Loucy (cell line): ENCODE results near the gene CCNA2.

Experiments used
- H2AFZ ChIP-seq: fragments of 200-600 bp; sonication (generic); 2 replicates; pipeline ENCODE4 v1.6.0; 2016; ENCODE audit warnings: antibody characterized with exemption, mild to moderate bottlenecking, low read length, moderate library complexity
- H3F3A ChIP-seq: fragments of 200-600 bp; 2 replicates; pipeline ENCODE4 v1.6.0; 2016; ENCODE audit warnings: antibody characterized with exemption, low read depth, mild to moderate bottlenecking
- H3K27me3 ChIP-seq: fragments of 200-600 bp; sonication (generic); 2 replicates; pipeline ENCODE4 v1.6.1; 2014; ENCODE audit warnings: low read length, mild to moderate bottlenecking; ENCODE audit not compliant: insufficient read depth, poor library complexity, severe bottlenecking
- H3K36me3 ChIP-seq: fragments of 200-600 bp; sonication (generic); 2 replicates; pipeline ENCODE4 v1.6.1; 2016; ENCODE audit warnings: low read length; ENCODE audit not compliant: insufficient read depth
- H3K4me1 ChIP-seq: fragments of 200-600 bp; sonication (generic); 2 replicates; pipeline ENCODE4 v1.5.1; 2014; ENCODE audit warnings: low read length, mild to moderate bottlenecking; ENCODE audit not compliant: insufficient read depth, poor library complexity, severe bottlenecking
- H3K4me2 ChIP-seq: fragments of 200-600 bp; sonication (generic); 2 replicates; pipeline ENCODE4 v1.6.0; 2014; ENCODE audit warnings: antibody characterized with exemption, low read length, low read depth, mild to moderate bottlenecking; ENCODE audit not compliant: poor library complexity, severe bottlenecking
- H3K4me3 ChIP-seq: fragments of 200-600 bp; sonication (generic); 2 replicates; pipeline ENCODE4 v1.5.1; 2014; ENCODE audit warnings: low read length, mild to moderate bottlenecking, mixed read lengths; ENCODE audit not compliant: poor library complexity, severe bottlenecking
- H3K79me2 ChIP-seq: fragments of 200-600 bp; sonication (generic); 2 replicates; pipeline ENCODE4 v1.6.1; 2014; ENCODE audit warnings: low read length; ENCODE audit not compliant: insufficient read depth
- H3K9ac ChIP-seq: fragments of 200-600 bp; sonication (generic); 2 replicates; pipeline ENCODE4 v1.6.0; 2014; ENCODE audit warnings: mild to moderate bottlenecking, low read depth, low read length, moderate library complexity; ENCODE audit not compliant: poor library complexity, severe bottlenecking
- H3K9me2 ChIP-seq: fragments of 200-600 bp; sonication (generic); replicated peaks from 2 replicates; pipeline ENCODE4 v1.6.1; 2016; ENCODE audit warnings: low read depth, low read length, mixed read lengths
- H3K9me3 ChIP-seq: fragments of 200-600 bp; sonication (generic); 2 replicates; pipeline ENCODE4 v1.6.1; 2014; ENCODE audit warnings: mild to moderate bottlenecking, antibody characterized with exemption, low read length, low read depth; ENCODE audit not compliant: insufficient read depth
- H4K20me1 ChIP-seq: fragments of 200-600 bp; sonication (generic); 2 replicates; pipeline ENCODE4 v1.6.0; 2014; ENCODE audit warnings: antibody characterized with exemption, low read length, mild to moderate bottlenecking; ENCODE audit not compliant: insufficient read depth, poor library complexity, severe bottlenecking
- CTCF ChIP-seq: fragments of 200-600 bp; sonication (generic); conservative IDR thresholded peaks from 2 replicates; pipeline ENCODE4 v1.5.1; 2014; ENCODE audit warnings: mild to moderate bottlenecking, antibody characterized with exemption, low read length
- EZH2phosphoT487 ChIP-seq: fragments of 200-600 bp; IDR thresholded peaks from 2 replicates; pipeline ENCODE4 v1.6.1; 2018; ENCODE audit warnings: antibody characterized with exemption, mild to moderate bottlenecking, moderate library complexity, borderline replicate concordance

The CCNA2 gene

DNA sequence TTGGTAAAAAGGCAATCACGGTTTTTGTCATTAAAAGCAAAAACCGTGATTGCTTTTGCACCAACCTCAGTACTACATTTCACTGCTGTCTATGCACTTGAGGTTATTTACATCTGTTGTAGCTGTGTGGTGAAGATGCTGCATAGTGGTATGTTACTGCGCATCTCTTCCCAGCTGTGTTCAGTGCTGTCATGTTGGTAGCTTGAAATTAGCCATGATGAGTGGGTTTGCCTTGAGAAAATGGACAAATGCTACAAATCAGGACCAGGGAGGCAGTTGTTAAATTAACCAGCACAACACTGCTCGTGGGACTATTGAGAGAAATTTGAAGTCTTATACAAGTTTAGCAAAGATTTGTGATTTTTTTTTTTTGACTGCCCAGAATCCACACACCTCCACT, 56.5 kb downstream of the CCNA2 start:
- H3K4me1 ChIP-seq: no peaks in the 10 kb centered on the region
- no peak overlapping the region for H3K4me2 ChIP-seq
- no peak overlapping the region for H3K4me3 ChIP-seq
- no peaks in the 10 kb centered on the region for H3K9me2 ChIP-seq
- H3K79me2 ChIP-seq: no peaks in the 10 kb centered on the region
- H3K27me3 ChIP-seq: no peaks in the 10 kb centered on the region
- no peak overlapping the region for H2AFZ ChIP-seq
- H4K20me1 ChIP-seq: no peaks in the 10 kb centered on the region
- TF ChIP-seq CTCF (no peak), EZH2phosphoT487 (no peak)
- no peaks in the 10 kb centered on the region for H3K9me3 ChIP-seq
- H3F3A ChIP-seq: no peaks in the 10 kb centered on the region
- no peak overlapping the region for H3K9ac ChIP-seq
- H3K36me3 ChIP-seq: no peaks in the 10 kb centered on the region
